Activated naive CD4-positive, alpha-beta T cell treated with anti-CD3 and anti-CD28 coated beads, Interleukin-2, amount 50 U/mL, for 24 hours (primary cell): ENCODE data around the gene ADAMTS17.

ENCODE experiments used
- H3K27ac Mint-ChIP-seq: one replicate; pipeline ENCODE4 v1.8.0; 2021; ENCODE audit warnings: mild to moderate bottlenecking, mixed read lengths
- H3K27me3 Mint-ChIP-seq: one replicate; pipeline ENCODE4 v1.8.0; 2021; ENCODE audit warnings: mixed read lengths
- H3K36me3 Mint-ChIP-seq: one replicate; pipeline ENCODE4 v1.8.0; 2021; ENCODE audit warnings: mixed read lengths
- H3K4me1 Mint-ChIP-seq: one replicate; pipeline ENCODE4 v1.8.0; 2021; ENCODE audit warnings: mixed read lengths
- H3K4me3 Mint-ChIP-seq: one replicate; pipeline ENCODE4 v1.8.0; 2021; ENCODE audit warnings: mild to moderate bottlenecking, mixed read lengths
- H3K9me3 Mint-ChIP-seq: one replicate; pipeline ENCODE4 v1.8.0; 2021; ENCODE audit warnings: mixed read lengths

Gene ADAMTS17

DNA sequence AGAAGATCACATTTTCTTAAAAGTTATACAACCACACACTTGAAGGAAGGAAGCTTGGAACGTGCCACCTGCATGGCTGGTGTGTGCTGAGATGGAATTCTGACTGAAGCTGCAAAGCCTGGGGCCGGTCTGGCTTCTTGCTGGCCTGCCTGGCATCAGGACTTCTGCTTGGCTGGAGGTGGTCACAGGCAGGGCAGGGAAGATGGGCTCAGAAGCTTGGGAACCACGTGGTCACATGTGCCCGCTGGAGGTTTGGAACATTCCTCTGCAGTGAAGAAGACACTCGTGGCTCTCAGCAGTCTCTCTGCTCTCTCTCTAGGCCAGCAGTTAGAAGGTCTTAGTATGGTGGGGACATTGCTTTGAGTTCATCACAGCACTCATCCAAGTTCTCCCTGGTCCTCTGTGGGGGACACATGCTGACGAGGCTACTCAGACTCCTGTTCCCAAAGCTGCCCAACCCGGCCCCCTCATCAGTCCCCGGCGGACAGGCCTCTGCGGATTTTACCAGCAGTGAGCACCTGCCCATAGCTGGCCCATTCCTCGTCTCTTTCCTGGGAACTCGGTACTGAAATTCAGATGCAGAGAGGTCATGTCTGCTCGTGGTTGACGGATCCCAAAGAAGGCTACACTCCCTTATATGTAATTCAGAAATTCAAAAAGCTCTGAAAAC lies 229.0 kb downstream of the ADAMTS17 start:
- H3K27me3 Mint-ChIP-seq = no peaks in the 10 kb centered on the region
- H3K27ac Mint-ChIP-seq = peak overlapping the region; percentile 25
- H3K9me3 Mint-ChIP-seq = no peaks in the 10 kb centered on the region
- H3K36me3 Mint-ChIP-seq = peaks cover 3% of the 10 kb centered on the region
- no peak overlapping the region for H3K4me3 Mint-ChIP-seq
- peaks cover 26% of the 10 kb centered on the region for H3K4me1 Mint-ChIP-seq

DNA sequence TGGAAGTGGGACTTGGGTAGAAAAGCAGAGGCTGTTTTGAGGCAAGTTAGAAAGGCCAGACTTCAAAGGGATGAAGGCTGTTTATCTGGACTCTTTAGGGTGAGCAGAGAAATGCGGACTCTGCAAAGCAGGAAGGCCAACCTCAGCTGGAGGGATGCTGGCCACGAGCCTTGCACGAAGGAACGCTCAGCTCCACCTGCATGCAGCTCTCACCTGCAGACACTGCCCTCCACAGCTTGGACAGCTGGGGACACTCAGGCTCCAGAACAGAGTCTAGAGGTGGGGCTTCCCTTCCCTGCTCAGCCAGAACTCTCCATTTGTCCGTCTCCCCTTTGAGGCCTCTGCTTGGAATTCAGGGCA lies 229.7 kb downstream of the ADAMTS17 start:
- Mint-ChIP-seq H3K36me3 (peaks cover 2% of the 10 kb centered on the region), H3K27me3 (no peaks in the 10 kb centered on the region), H3K27ac (peak overlapping the region; percentile 99)

DNA sequence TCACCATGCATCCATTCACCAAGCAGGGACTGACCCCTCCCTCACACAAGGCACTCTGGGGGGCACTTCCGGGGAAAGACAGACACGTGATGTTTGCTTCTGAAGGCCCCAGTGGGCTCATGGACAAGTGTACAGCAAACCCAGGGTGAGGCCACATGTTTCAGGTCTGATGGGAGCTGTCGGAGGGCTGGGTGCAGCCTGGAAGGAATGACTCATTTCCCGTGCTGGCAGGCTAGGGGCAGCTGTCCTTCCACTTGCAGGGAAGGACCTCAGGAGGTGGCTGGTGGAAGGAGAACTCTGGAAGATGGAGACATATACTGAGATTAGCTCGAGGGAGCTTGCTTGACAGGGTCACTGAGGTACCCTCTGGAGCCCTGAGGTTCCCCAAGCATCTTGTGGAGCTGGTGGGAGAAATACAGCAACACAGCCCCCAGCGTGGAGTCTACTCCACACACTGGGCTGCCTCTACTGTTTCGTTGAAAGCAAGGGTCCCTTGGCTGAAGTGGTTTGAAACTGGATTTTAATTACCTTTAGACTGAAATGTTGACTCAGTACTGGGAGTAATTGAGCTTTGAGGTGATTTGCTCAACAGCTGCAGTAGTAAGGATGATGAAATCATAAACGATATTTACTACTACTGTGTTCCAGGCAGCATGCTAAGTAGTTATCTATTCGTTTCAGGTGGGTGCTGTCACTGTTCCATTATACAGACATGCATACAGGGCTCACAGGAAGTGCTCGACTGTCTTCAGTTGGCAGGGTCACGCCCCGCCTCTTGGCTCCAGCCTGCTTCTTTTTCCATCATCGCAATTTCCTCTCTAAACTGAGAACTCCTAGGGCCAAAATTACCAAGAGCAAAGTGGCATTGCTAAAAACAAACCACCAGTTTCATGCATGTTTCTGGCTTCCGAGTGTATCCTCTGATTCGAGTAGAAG lies 230.4 kb downstream of the ADAMTS17 start:
- H3K27me3 Mint-ChIP-seq = no peaks in the 10 kb centered on the region
- no peaks in the 10 kb centered on the region for H3K9me3 Mint-ChIP-seq
- peaks cover 5% of the 10 kb centered on the region for H3K36me3 Mint-ChIP-seq
- H3K4me1 Mint-ChIP-seq = peaks cover 26% of the 10 kb centered on the region
- H3K27ac Mint-ChIP-seq = peak overlapping the region; percentile 99
- peak overlapping the region; percentile 68 for H3K4me3 Mint-ChIP-seq

More for the DNA sequence above, 229.7 kb downstream of the ADAMTS17 start:
- Mint-ChIP-seq H3K4me1 (peaks cover 26% of the 10 kb centered on the region), H3K9me3 (no peaks in the 10 kb centered on the region), H3K4me3 (no peak overlapping the region)

DNA sequence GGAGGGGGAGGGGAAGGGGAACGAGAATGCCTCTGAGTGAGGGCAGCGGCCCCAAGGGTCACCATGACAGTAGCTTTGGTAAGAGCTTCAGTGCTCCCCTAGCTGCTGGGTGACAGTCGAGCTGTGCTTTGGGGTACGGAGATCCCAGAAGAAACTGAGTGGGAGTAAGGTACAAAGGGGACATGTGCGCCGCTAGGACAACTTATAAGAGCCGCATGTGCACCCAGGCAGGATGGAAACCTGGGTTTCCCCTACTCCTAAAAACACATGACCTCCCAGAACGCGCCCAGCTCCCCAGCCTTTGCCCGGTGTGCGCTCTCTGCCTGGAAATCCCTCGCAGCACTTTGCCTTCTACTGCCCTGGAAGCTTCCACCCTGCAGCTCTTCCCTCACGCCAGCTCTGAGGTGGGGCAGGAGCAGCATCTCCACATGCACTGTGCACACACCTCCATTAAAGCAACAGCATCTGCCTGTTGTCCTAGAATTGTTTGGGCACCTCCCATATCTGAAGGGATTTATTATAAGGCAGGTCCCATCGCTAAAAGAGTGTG lies 232.2 kb downstream of the ADAMTS17 start:
- H3K4me3 Mint-ChIP-seq = no peak overlapping the region
- peaks cover 5% of the 10 kb centered on the region for H3K36me3 Mint-ChIP-seq
- no peak overlapping the region for H3K27ac Mint-ChIP-seq
- peaks cover 25% of the 10 kb centered on the region for H3K4me1 Mint-ChIP-seq
- no peaks in the 10 kb centered on the region for H3K9me3 Mint-ChIP-seq
- H3K27me3 Mint-ChIP-seq = no peaks in the 10 kb centered on the region

DNA sequence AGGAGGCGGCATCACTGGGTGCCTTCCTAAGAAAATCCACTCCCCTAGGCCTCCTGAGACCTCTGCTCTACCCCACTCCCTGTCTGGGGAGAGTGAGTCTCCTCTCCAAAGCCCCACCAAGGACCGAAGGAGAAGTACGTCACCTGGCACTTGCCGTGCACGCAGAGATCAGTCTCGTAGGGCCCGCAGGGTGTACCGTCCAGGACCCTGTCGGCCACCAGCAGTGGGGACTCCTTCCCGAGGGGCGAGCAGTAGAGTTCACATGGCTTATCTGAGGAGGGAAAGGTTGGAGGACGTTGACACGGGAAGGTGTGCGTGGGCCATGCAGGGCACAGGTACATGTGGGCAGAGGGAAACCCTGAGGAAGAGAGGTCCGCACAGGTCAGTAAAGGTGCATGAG lies 232.9 kb downstream of the ADAMTS17 start:
- Mint-ChIP-seq H3K36me3 (peaks cover 5% of the 10 kb centered on the region), H3K4me3 (no peak overlapping the region), H3K9me3 (no peaks in the 10 kb centered on the region), H3K27ac (no peak overlapping the region), H3K27me3 (no peaks in the 10 kb centered on the region), H3K4me1 (peaks cover 20% of the 10 kb centered on the region)

DNA sequence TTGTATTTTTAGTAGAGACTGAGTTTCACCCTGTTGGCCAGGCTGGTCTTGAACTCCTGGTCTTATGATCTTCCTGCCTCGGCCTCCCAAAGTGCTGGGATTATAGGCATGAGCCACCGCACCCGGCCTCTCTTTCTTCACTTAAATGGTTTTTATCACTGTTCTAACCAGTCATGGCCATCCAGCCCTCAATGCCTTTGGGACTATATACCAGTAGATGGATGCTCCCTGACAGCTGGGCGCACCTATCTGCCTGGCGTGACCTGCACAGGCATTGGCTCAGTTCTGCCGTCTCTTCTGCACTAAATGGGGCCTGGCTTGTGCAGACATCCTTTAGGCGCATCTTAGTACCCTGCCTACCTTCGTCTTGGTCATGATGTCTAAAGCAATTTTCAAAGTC lies 233.4 kb downstream of the ADAMTS17 start:
- Mint-ChIP-seq H3K4me1 (peaks cover 20% of the 10 kb centered on the region), H3K36me3 (peaks cover 6% of the 10 kb centered on the region), H3K27ac (no peak overlapping the region), H3K4me3 (no peak overlapping the region), H3K9me3 (no peaks in the 10 kb centered on the region), H3K27me3 (no peaks in the 10 kb centered on the region)

DNA sequence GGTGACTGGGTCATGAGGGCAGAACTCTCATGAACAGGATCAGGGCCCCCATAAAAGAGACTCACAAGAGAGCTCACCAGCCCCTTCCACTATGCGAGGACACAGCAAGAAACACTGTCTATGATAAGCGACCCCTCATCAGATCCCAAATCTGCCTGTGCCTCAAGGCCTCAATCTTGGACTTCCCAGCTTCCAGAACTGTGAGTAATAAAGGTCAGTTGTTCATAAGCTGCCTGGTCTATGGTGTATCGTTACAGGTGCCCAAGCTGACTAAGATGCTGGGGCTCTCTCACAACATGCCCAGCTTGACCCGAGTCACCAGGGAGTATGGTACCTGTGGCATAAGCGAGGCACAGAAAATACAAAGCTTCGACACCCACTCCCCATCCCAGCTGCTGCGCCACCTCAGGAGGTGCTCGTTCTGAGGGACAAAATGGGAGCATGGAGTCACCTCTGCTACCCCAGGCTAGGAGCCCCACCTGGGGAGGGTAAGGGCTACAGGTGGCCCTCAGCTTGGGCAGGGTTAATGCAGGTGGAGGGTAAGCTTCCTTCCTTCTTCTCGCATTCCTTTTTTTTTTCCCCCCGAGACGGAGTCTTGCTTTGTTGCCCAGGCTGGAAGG lies 234.1 kb downstream of the ADAMTS17 start:
- peaks cover 6% of the 10 kb centered on the region for H3K36me3 Mint-ChIP-seq
- H3K27ac Mint-ChIP-seq = no peak overlapping the region
- H3K4me3 Mint-ChIP-seq = no peak overlapping the region
- H3K9me3 Mint-ChIP-seq = no peaks in the 10 kb centered on the region
- peaks cover 20% of the 10 kb centered on the region for H3K4me1 Mint-ChIP-seq
- H3K27me3 Mint-ChIP-seq = no peaks in the 10 kb centered on the region

DNA sequence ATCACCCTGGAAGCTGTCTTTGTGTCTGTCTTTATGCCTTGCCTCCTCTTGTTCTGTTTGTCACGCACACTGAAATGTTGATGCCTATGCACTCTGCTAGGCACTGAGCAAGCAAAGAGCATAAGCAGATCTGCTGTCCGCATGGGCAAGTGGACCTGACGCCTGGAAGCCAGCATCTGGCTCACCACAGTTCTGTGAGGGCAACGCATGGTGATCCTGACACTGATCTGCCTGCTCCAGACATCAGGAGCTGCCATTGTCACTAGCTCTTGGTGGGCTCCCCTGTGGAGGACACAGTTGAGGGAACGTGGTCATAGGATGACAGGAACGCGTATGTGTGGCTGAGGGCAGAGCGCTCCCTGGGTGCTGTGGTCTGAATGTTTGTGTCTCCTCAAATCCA lies 234.6 kb downstream of the ADAMTS17 start:
- Mint-ChIP-seq H3K27ac (no peak overlapping the region), H3K27me3 (no peaks in the 10 kb centered on the region), H3K4me1 (peaks cover 16% of the 10 kb centered on the region), H3K4me3 (no peak overlapping the region), H3K36me3 (peaks cover 6% of the 10 kb centered on the region), H3K9me3 (no peaks in the 10 kb centered on the region)

DNA sequence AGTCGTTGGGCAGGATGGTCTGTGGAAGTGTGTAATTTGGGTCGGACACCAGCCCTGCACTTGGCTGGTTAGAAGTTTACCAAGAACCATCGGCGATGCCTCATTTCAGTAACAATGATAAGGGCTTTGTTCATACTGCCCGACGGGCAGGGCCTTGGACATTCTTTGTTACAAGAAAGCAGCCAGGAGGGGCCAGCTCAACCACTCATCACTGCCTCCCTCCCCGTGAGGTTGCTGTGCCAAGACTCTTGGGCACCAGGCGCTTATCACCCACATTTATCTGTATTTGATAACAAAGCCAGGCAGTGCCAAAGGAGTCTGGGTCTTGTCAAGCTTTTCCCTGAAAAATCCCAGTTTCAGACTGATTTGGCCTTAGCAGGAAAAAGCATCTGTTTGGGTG lies 235.0 kb downstream of the ADAMTS17 start:
- Mint-ChIP-seq H3K4me3 (no peak overlapping the region), H3K9me3 (no peaks in the 10 kb centered on the region), H3K27me3 (no peaks in the 10 kb centered on the region), H3K36me3 (peaks cover 6% of the 10 kb centered on the region), H3K27ac (no peak overlapping the region), H3K4me1 (peaks cover 13% of the 10 kb centered on the region)

DNA sequence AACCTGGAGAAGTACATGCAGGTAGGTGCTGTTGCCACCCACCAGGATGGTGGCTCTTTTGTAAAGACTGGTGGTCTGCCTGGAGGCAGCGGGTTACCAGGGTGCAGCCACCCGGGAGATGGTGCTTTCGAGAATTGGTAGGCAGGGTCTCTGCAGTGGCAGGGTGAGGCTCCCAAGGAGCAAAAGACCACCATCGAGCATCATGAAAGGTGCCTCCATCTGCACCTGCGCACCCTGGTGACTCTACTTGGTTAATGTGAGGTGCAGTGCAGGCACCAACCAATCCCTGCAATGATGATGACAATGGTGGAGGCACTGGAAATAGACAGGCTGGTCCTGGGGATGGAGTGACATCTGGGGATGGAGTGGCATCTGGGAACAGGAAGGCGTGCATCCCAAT lies 236.7 kb downstream of the ADAMTS17 start:
- H3K27ac Mint-ChIP-seq = no peak overlapping the region
- H3K4me1 Mint-ChIP-seq = no peaks in the 10 kb centered on the region
- H3K9me3 Mint-ChIP-seq = no peaks in the 10 kb centered on the region
- no peaks in the 10 kb centered on the region for H3K27me3 Mint-ChIP-seq
- peaks cover 6% of the 10 kb centered on the region for H3K36me3 Mint-ChIP-seq
- H3K4me3 Mint-ChIP-seq = no peak overlapping the region

DNA sequence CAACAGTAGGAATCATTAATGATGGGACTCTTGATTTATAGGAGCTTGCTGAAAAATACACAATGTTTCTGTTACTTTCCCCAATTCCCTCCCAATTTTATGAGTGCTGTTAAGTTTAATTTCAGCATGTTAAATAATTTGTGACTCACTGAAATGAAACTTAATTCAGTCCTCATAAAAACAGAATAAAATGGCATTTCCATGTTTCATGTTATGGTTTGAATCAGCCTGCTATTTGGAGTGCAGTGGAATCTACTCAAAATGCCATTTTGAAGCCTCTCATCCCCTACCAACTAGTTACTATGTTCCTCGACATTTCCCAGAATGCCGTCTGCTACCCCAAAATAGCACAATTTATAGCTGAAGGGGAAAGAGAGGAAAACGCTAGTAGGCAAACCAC lies 237.5 kb downstream of the ADAMTS17 start:
- H3K4me3 Mint-ChIP-seq = no peak overlapping the region
- no peaks in the 10 kb centered on the region for H3K27me3 Mint-ChIP-seq
- H3K9me3 Mint-ChIP-seq = no peaks in the 10 kb centered on the region
- H3K27ac Mint-ChIP-seq = no peak overlapping the region
- H3K4me1 Mint-ChIP-seq = no peaks in the 10 kb centered on the region
- H3K36me3 Mint-ChIP-seq = peaks cover 6% of the 10 kb centered on the region

DNA sequence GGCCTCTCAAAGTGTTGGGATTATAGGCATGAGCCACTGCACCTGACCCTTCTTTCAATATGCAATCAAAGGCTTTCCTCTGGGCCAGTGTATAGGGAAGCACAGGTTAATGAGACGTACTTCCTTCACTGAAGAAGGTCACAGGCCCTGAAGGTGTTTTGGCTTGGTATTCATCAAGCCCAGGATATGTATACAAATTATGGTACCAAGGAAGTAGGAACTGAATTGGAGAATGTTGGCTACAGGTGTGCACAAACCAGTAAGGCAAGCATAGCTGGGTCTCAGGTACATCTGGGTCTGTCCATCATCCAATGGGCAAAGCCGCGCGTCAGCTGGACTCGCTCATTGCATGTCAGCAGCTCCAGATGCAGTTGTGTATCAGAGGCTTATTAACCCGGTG lies 237.9 kb downstream of the ADAMTS17 start:
- no peaks in the 10 kb centered on the region for H3K27me3 Mint-ChIP-seq
- no peaks in the 10 kb centered on the region for H3K4me1 Mint-ChIP-seq
- no peak overlapping the region for H3K4me3 Mint-ChIP-seq
- no peak overlapping the region for H3K27ac Mint-ChIP-seq
- peaks cover 6% of the 10 kb centered on the region for H3K36me3 Mint-ChIP-seq
- no peaks in the 10 kb centered on the region for H3K9me3 Mint-ChIP-seq

DNA sequence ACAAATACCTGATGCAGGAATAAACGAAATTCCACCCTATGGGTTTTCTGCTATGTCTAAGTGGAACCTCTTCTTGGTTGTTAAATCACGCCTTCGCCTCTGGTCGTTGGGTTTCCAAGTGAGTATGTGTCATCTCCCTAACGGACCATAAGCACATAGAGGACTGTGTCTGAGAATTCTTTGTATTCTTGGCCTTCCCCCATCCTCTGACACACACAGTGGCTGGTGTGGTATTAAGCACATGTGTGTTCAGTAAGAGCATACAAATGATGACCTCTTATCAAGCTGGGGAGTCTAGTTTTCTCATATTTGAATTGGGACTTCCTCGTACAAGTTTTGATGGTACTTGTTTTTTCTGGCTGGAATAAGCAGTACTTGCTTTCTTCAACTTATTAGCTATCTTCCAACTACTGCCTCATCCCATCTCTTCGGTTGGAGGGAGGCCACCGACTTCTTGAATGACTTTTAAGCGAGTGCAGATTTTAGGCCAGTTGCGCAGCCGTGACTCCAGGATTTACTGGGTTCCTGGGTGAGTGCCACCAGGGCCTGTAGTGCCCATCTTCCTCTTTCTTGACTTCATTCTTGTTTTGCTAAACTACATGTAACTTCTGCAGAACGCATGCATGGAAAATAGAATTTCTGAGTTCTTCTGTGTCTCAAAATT lies 240.2 kb downstream of the ADAMTS17 start:
- H3K4me3 Mint-ChIP-seq = no peak overlapping the region

DNA sequence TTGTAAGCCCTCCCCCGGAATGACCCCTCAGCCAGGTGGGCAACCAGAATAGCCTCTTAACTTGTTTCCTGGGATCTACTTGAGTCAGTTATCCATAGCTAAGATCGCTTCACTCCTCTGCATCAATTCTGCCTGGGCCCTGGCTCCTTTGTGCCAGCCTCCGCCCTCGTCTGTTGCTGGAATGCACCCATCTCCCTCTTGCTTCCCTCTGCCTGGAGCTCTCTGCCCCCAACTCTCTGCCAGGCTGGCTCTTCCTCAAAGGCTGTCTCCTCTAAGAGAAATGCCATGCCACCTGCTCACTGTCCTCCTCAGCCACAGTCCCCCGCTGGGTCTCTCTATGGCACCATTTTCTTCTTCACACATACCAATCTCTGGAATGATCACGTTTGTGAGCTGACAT lies 240.8 kb downstream of the ADAMTS17 start:
- Mint-ChIP-seq H3K4me3 (no peak overlapping the region), H3K9me3 (no peaks in the 10 kb centered on the region), H3K36me3 (peaks cover 4% of the 10 kb centered on the region), H3K27ac (no peak overlapping the region), H3K27me3 (no peaks in the 10 kb centered on the region), H3K4me1 (no peaks in the 10 kb centered on the region)

More for the DNA sequence above, 240.2 kb downstream of the ADAMTS17 start:
- Mint-ChIP-seq H3K27ac (no peak overlapping the region), H3K9me3 (no peaks in the 10 kb centered on the region), H3K36me3 (peaks cover 6% of the 10 kb centered on the region), H3K4me1 (no peaks in the 10 kb centered on the region), H3K27me3 (no peaks in the 10 kb centered on the region)

DNA sequence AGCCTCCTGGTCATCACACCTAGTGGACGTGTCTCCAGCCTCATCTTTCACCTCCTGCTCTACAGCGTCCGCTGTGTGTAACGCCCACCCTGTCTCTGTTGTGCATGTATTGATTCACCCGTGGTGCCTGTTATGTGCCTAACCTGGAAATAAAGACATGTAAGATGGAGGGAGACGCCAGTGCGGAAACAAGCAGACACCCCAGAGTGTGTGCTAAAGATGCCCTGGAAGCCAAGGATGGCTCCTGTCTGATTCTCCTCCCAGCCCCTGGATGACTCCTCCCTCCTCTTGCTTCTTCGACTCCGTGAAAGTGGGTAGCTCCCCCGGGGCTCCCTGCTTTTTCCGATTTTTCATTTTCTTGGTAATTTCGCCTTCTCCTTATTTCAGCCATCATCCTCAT lies 241.8 kb downstream of the ADAMTS17 start:
- no peaks in the 10 kb centered on the region for H3K27me3 Mint-ChIP-seq
- peaks cover 2% of the 10 kb centered on the region for H3K36me3 Mint-ChIP-seq
- no peaks in the 10 kb centered on the region for H3K4me1 Mint-ChIP-seq
- no peak overlapping the region for H3K27ac Mint-ChIP-seq
- H3K4me3 Mint-ChIP-seq = no peak overlapping the region
- no peaks in the 10 kb centered on the region for H3K9me3 Mint-ChIP-seq
